GM12801 (cell line): ENCODE measurements around the gene RDH8.

Experiments used
- CTCF ChIP-seq: IDR thresholded peaks from one replicate; pipeline ENCODE4 v1.5.1; 2011; ENCODE audit warnings: control low read depth; ENCODE audit not compliant: insufficient read length; ENCODE audit errors: extremely low read depth

RDH8 gene

DNA sequence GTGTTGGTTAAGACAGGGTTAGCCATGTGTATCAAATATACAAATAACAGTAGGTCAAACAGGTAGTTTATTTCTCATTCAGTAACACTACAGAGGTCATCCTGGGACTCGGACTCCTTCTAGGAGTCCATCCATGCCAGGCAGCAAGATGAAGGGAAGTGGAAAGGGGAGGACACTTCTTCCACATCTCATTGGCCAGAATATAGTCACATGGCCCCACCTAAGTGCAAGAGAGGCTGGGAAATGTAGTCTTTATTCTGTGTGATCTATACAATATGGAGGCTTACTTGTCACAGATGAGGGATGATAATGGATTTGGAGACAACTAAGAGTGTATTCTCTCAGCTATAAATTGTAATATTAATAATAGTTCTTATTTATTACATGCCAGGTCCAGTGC, 31.1 kb downstream of the RDH8 start:
- TF ChIP-seq CTCF = no peak

DNA sequence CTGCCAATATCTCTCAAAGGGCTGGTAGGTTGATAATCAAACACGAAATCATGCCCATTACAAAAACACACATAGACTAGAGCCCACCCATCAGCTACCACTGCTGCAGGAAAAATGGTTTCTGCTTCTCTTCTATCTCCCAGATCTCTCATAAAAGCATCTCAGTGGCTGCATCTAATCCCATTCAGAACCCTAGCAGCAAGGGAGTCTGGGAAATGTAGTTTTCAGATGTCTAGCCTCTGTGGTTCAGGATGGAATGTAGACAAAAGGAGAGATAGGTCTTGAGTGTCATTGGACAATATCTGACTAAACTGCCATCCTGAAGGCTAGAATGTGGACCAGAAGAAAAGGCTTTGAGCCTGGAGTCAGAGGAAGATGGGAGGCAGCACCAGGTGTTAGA, 32.1 kb downstream of the RDH8 start:
- TF ChIP-seq CTCF = no peak

- TF ChIP-seq CTCF = no peak
These were observed 36.3 kb downstream of the RDH8 start for GRCh38 chr19:10049626-10050025.

DNA sequence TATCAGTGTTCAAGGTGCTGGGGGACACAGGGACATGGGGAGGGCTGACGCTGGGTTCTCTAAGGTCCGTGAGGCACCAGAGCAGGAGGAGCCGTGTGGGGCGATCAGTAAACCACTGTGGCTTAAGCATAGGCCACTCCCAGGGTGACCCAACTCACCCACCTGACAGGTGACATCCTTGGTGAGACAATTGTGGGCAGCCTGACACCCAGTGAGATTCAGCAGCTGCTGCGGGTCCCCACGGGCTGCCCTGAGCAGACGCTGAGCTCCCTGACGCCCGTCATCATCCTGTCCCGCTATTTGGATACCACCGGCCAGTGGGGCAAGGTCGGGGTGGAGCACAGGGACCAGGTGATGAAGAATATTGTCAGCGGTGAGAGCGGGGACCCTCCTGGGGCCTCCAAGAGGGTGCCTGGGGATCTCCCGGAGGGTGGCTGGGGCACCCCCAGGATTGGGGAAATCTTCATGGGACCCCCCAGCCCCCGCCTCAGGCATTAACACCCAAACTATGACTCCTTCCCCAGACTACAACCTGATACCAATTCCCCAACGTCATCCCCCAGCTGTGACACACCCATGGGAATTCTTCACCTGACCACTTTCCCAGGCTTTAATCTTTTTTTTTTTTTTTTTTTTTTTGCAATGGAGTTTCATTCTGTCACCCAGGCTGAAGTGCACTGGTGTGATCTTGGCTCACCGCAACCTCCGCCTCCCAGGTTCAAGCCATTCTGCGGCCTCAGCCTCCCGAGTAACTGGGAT, 39.5 kb downstream of the RDH8 start:
- TF ChIP-seq CTCF = no peak

- no peak for TF ChIP-seq CTCF
These were observed 48.5 kb downstream of the RDH8 start for GRCh38 chr19:10061717-10062310.

DNA sequence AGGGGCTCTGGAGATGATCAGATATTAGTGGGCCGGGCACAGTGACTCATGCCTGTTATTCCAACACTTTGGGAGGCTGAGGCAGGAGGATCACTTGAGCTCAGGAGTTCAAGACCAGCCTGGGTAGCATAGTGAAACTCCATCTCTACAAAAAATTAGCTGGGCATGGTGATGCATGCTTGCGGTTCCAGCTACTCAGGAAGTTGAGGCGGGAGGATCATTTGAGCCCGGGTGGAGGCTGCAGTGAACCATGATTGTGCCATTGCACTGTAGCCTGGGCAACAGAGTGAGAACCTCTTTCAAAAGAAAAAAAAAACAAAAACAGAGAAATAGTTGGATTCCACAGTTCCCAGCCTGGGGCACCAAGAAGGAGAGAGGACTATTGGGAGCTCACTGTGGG, 54.9 kb downstream of the RDH8 start:
- TF ChIP-seq CTCF = no peak

GRCh38 chr19:10069046-10069445, 55.8 kb downstream of the RDH8 start:
- TF ChIP-seq CTCF = no peak
